HEK293T (cell line): ENCODE data around the gene SLC8A1.

Experiments
- BHLHE40 ChIP-seq: fragments of 450-650 bp; IDR thresholded peaks from 2 replicates; pipeline ENCODE4 v1.6.1; 2016; ENCODE audit warnings: mild to moderate bottlenecking, moderate library complexity, borderline replicate concordance
- FOXA1 ChIP-seq: fragments of 450-650 bp; IDR thresholded peaks from 2 replicates; pipeline ENCODE4 v1.6.1; 2016; ENCODE audit warnings: mild to moderate bottlenecking
- FOXM1 ChIP-seq: fragments of 450-650 bp; IDR thresholded peaks from 2 replicates; pipeline ENCODE4 v1.6.1; 2017; ENCODE audit warnings: mild to moderate bottlenecking, borderline replicate concordance
- HDGF ChIP-seq: fragments of 450-650 bp; IDR thresholded peaks from 2 replicates; pipeline ENCODE4 v1.6.1; 2017; ENCODE audit warnings: antibody characterized with exemption, borderline replicate concordance
- L3MBTL2 ChIP-seq: fragments of 450-650 bp; conservative IDR thresholded peaks from 2 replicates; pipeline ENCODE4 v1.6.1; 2016; ENCODE audit warnings: mild to moderate bottlenecking
- LEF1 ChIP-seq: fragments of 450-650 bp; IDR thresholded peaks from 2 replicates; pipeline ENCODE4 v1.6.1; 2017; ENCODE audit warnings: mild to moderate bottlenecking, borderline replicate concordance
- NFRKB ChIP-seq: fragments of 450-650 bp; IDR thresholded peaks from 2 replicates; pipeline ENCODE4 v1.6.1; 2016; ENCODE audit warnings: mild to moderate bottlenecking, moderate library complexity
- SUZ12 ChIP-seq: fragments of 450-650 bp; IDR thresholded peaks from 2 replicates; pipeline ENCODE4 v1.6.1; 2016; ENCODE audit warnings: mild to moderate bottlenecking

DNA sequence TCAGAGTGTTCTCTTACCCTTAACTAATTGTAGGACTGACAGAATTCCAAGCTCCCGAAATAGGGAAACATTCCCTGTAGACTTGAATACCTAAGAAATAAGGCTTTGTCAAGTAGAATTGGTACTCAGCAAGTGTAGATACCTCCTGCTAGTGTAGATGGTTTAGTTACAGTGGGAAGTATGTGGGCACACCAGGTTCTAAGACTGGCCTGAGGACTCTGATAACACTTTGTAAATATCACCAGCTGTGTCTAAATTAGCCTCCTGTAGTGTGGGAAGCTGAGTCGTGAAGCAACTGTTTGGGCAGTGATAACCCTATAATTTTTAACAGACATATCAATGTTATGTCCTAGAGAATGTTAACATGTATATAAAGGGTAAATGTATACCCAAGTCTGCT is 304.5 kb downstream of the SLC8A1 start:
- TF ChIP-seq L3MBTL2 (no peak), FOXM1 (no peak), BHLHE40 (no peak), SUZ12 (no peak), FOXA1 (no peak), NFRKB (no peak), HDGF (no peak), LEF1 (no peak)
